Measurements from ENCODE around the gene CNTNAP2. TPM values are rescaled to one million over a fixed set of nuclear protein-coding genes. Genes with fewer than 3 reads are reported as not detected.

The CNTNAP2 gene
- total RNA-seq, 2 experiments from 2014 or later, result not detected

- H3K27me3 Mint-ChIP-seq, result no peaks in the 10 kb centered on the region
- CTCF ChIA-PET, result no interaction called here
- intact Hi-C loops (cut with DNase I, micrococcal nuclease), result no loop called here
These were observed 59.1 kb downstream of the CNTNAP2 start for GRCh38 chr7:146175716-146176115.

GRCh38 chr7:146176860-146177259 lies 60.3 kb downstream of the CNTNAP2 start:
- Mint-ChIP-seq H3K4me3 (no peak overlapping the region), H3K27ac (no peak overlapping the region), H3K4me1 (ENCODE audit: low read depth) (no peaks in the 10 kb centered on the region), H3K27me3 (no peaks in the 10 kb centered on the region), H3K36me3 (ENCODE audit: low read depth) (no peaks in the 10 kb centered on the region), H3K9me3 (peaks cover 7% of the 10 kb centered on the region)
- intact Hi-C loops (cut with DNase I, micrococcal nuclease), result no loop called here
- ChIA-PET POLR2A (no interaction called here), CTCF (no interaction called here)
- Histone ChIP-seq H3K36me3 (ENCODE audit: insufficient read depth, low read length) (no peaks in the 10 kb centered on the region), H3K9me3 (ENCODE audit: control insufficient read depth in 1 of 2, insufficient read depth in 1 of 2, low read length in 2 of 2) (peaks cover 0 to 5% of the 10 kb centered on the region in 2 experiments), H3K4me1 (ENCODE audit: insufficient read depth, low read length) (no peaks in the 10 kb centered on the region), H3K4me3 (ENCODE audit: low read length) (no peak overlapping the region), H3K27ac (ENCODE audit: low read depth in 1 of 2, low read length in 2 of 2) (no peak overlapping the region), H3K27me3 (ENCODE audit: control insufficient read depth in 1 of 2, insufficient read depth in 2 of 2, low read length in 2 of 2) (no peaks in the 10 kb centered on the region)
- no peak for DNase-seq
- ATAC-seq (ENCODE audit: poor library complexity), result no peak
- no peak for TF ChIP-seq CTCF (IDR thresholded peaks at IDR 0.05)

More at GRCh38 chr7:146175716-146176115, 59.1 kb downstream of the CNTNAP2 start:
- POLR2A ChIA-PET, result no interaction called here
- Histone ChIP-seq H3K4me3 (ENCODE audit: low read length) (no peak overlapping the region), H3K4me1 (ENCODE audit: insufficient read depth, low read length) (no peaks in the 10 kb centered on the region), H3K9me3 (ENCODE audit: control insufficient read depth in 1 of 2, insufficient read depth in 1 of 2, low read length in 2 of 2) (peaks cover 0 to 6% of the 10 kb centered on the region in 2 experiments), H3K27me3 (ENCODE audit: control insufficient read depth in 1 of 2, insufficient read depth in 2 of 2, low read length in 2 of 2) (no peaks in the 10 kb centered on the region), H3K27ac (ENCODE audit: low read depth in 1 of 2, low read length in 2 of 2) (no peak overlapping the region), H3K36me3 (ENCODE audit: insufficient read depth, low read length) (no peaks in the 10 kb centered on the region)
- ATAC-seq (ENCODE audit: poor library complexity), result no peak
- Mint-ChIP-seq H3K36me3 (ENCODE audit: low read depth) (no peaks in the 10 kb centered on the region), H3K9me3 (peaks cover 7% of the 10 kb centered on the region), H3K27ac (no peak overlapping the region), H3K4me3 (no peak overlapping the region), H3K4me1 (ENCODE audit: low read depth) (no peaks in the 10 kb centered on the region)
- TF ChIP-seq CTCF (IDR thresholded peaks at IDR 0.05), result no peak
- DNase-seq, result no peak

- intact Hi-C loops (cut with DNase I, micrococcal nuclease), result no loop called here
- Mint-ChIP-seq H3K4me3 (no peak overlapping the region), H3K36me3 (ENCODE audit: low read depth) (no peaks in the 10 kb centered on the region), H3K27ac (no peak overlapping the region), H3K9me3 (peaks cover 7% of the 10 kb centered on the region), H3K4me1 (ENCODE audit: low read depth) (no peaks in the 10 kb centered on the region), H3K27me3 (no peaks in the 10 kb centered on the region)
- Histone ChIP-seq H3K4me1 (ENCODE audit: insufficient read depth, low read length) (no peaks in the 10 kb centered on the region), H3K4me3 (ENCODE audit: low read length) (no peak overlapping the region), H3K27ac (ENCODE audit: low read depth in 1 of 2, low read length in 2 of 2) (no peak overlapping the region), H3K36me3 (ENCODE audit: insufficient read depth, low read length) (no peaks in the 10 kb centered on the region), H3K9me3 (ENCODE audit: control insufficient read depth in 1 of 2, insufficient read depth in 1 of 2, low read length in 2 of 2) (peaks cover 0 to 5% of the 10 kb centered on the region in 2 experiments), H3K27me3 (ENCODE audit: control insufficient read depth in 1 of 2, insufficient read depth in 2 of 2, low read length in 2 of 2) (no peaks in the 10 kb centered on the region)
- DNase-seq (no peak), ATAC-seq (ENCODE audit: poor library complexity) (no peak)
- ChIA-PET CTCF (no interaction called here), POLR2A (no interaction called here)
- TF ChIP-seq CTCF (IDR thresholded peaks at IDR 0.05), result no peak
These were observed 60.7 kb downstream of the CNTNAP2 start for GRCh38 chr7:146177301-146177700.

All from CD4-positive, alpha-beta T cell (primary cell).